Measurements from ENCODE around the gene CDC73.
"Not testable (repeated sequence)": the region's sequence is repeated elsewhere in the genome, so short reads cannot be mapped to it uniquely, and the experiment has no call there.

The CDC73 gene

DNA sequence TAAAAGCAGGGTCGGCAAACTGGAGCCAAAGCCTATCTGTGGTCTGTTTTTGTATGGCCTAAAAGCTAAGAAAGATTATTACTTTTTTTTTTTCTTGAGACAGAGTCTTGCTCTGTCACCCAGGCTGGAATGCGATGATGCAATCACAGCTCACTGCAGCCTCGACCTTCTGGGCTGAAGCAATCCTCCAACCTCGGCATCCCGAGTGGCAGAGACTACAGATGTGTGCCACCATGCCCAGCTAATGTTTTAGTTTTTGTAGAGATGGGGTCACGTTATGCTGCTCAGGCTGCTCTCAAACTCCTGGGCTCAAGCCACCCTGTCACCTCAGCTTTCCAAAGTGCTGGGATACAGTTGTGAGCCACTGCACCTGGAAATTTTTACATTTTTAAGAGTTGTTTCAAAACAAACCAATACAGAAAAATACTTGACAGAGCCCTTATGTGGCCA, 10.2 kb upstream of the CDC73 start:
- DNase-seq (ENCODE audit: low spot score): no peak
- no peak for TF ChIP-seq CTCF (IDR thresholded peaks at IDR 0.05; ENCODE audit: borderline replicate concordance, control extremely low read depth, extremely low read depth, insufficient read depth, missing control alignments)
- in situ Hi-C loops (cut with MboI; ENCODE audit: low sequenced_read_pairs, unreplicated experiment): loop anchor here (25.0 kb wide), 1 partner anchor 299 kb away; the partner anchor contains the start of gene RGS2

DNA sequence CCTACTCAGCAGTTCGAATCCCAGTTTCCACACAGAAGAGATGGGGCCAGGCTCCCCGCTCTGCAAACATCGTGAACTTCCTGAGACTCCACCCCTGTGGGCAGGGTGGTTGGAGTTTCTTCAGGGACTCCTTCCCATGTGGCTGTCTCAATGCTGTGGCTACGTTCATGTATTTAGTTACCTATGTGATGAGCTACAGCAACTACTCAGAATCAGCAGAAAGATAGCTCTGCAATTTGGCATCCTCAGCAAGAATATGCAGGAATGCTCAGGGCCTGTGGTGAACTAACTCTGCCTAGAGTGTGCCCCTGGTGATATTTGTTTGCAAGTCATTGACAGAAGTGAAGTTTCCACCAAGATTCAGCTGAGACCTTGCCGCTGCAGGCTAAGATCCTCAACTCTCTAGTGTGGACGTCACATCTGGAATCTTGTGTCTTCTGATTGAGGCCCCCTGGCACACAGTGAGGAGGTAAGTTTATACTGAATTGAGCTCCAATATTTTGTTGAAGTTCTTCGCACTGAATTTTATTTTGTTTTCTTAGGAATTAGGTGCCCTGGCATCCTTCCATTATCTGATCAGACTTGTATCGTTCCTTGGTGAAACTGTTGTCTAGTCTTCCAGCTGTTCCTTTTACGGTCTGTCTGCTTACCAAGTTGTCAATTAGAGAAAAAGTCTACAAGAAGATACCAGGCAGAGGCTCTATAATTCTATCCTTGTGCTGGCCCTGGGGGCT, 8.4 kb upstream of the CDC73 start:
- no peak for TF ChIP-seq CTCF (IDR thresholded peaks at IDR 0.05; ENCODE audit: borderline replicate concordance, control extremely low read depth, extremely low read depth, insufficient read depth, missing control alignments)
- no peak for DNase-seq (ENCODE audit: low spot score)
- in situ Hi-C loops (cut with MboI; ENCODE audit: low sequenced_read_pairs, unreplicated experiment): loop anchor here (25.0 kb wide), 1 partner anchor 301 kb away; the partner anchor contains the start of gene RGS2

- no peak for TF ChIP-seq CTCF (IDR thresholded peaks at IDR 0.05; ENCODE audit: borderline replicate concordance, control extremely low read depth, extremely low read depth, insufficient read depth, missing control alignments)
- in situ Hi-C loops (cut with MboI; ENCODE audit: low sequenced_read_pairs, unreplicated experiment): loop anchor here (25.0 kb wide), 1 partner anchor 302 kb away; the partner anchor contains the start of gene RGS2
- no peak for DNase-seq (ENCODE audit: low spot score)
Measured at GRCh38 chr1:193113992-193114332, 7.9 kb upstream of the CDC73 start.

DNA sequence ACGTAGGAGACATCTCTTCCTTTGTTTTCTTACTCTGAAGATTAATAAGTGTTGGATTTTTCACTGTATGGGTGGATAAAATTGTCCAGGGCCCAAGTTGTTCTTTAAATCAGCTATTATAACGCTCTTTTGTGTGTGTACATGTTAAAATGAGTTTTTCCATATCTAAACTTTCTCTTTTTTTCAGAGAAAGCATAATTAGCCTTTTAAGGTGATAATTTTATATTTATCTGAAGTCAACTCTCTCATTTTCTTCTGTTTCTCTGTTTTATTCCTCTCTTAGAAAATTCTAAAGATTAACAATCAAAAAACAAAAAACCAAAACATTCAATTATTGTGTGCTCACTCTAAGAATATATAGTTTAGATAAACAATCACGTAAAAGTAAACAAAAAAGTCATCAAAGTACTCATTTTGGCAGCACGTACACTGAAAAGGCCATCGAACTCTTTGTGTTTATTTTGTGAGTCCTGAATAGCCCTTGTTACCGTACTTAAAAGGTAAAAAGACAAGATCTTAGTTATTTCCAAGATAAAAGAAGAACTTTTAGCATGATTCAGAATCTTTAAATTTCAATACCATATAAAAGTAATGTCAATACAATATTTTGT, 7.2 kb upstream of the CDC73 start:
- in situ Hi-C loops (cut with MboI; ENCODE audit: low sequenced_read_pairs, unreplicated experiment): loop anchor here (25.0 kb wide), 1 partner anchor 302 kb away; the partner anchor contains the start of gene RGS2
- DNase-seq (ENCODE audit: low spot score): no peak
- no peak for TF ChIP-seq CTCF (IDR thresholded peaks at IDR 0.05; ENCODE audit: borderline replicate concordance, control extremely low read depth, extremely low read depth, insufficient read depth, missing control alignments)

DNA sequence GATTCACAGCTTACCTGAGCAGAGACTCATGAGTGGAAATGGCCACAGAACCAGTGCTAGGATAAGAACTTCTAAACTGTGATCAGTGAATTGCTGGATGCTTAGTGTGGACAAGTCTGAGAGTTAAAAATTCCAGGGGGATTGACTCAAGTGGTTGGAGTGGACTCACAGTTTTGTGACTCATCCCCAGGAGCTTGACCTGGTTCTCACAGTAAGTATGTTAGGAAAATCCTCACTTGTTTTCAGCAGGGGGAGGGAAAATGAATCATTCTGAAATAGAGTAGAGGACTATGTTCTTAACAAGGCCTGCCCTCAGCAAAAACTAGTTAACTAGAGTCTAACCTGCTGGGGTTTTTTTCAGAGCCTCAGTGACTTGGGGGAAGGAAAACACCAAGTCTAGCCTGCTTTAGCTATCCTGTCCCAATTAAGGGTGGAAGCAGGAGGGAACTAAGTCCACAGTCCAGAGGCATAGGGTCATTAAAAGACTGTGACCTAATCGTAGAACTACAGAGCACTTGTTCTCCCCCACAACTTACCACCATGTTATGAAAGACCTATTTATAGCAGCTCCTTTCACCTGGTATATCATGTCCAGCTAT, 6.1 kb upstream of the CDC73 start:
- in situ Hi-C loops (cut with MboI; ENCODE audit: low sequenced_read_pairs, unreplicated experiment): loop anchor here (25.0 kb wide), 1 partner anchor 303 kb away; the partner anchor contains the start of gene RGS2
- TF ChIP-seq CTCF (IDR thresholded peaks at IDR 0.05; ENCODE audit: borderline replicate concordance, control extremely low read depth, extremely low read depth, insufficient read depth, missing control alignments): no peak
- DNase-seq (ENCODE audit: low spot score): no peak

DNA sequence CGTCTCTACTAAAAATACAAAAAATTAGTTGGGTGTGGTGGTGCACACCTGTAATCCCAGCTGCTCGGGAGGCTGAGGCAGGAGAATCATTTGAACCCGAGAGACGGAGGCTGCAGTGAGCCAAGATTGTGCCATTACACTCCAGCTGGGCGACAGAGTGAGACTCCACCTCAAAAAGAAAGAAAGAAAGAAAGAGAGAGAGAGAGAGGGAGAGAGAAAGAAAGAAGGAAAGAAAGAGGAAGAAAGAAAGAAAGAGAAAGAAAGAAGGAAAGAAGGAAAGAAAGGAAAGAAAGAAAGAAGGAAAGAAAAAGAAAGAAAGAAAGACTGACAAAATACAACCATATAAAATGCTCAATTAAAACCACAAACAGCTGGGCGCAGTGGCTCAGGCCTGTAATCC, 4.7 kb upstream of the CDC73 start:
- DNase-seq (ENCODE audit: low spot score): not testable (repeated sequence)
- in situ Hi-C loops (cut with MboI; ENCODE audit: low sequenced_read_pairs, unreplicated experiment): loop anchor here (25.0 kb wide), 1 partner anchor 305 kb away; the partner anchor contains the start of gene RGS2

Data from GM13976 (cell line).